G401.6 (cell line): Measurements from ENCODE around the gene OR5B12.
"Not testable (repeated sequence)": the region's sequence is repeated elsewhere in the genome, so short reads cannot be mapped to it uniquely, and the experiment has no call there.

ENCODE experiments used
- FAIRE-seq: peaks from 2 replicates; lab custom pipeline; 2012; peaks lifted over from hg19 to GRCh38; lab: Jason Lieb, UNC

OR5B12 gene

GRCh38 chr11:58442136-58442535 is at the start of gene OR5B12:
OR5B12 (minus strand) TSS chr11:58442236; CDS start chr11:58440151, 2,085 bp downstream.
- FAIRE-seq, result no peak

GRCh38 chr11:58490827-58491226 is 48.8 kb upstream of the OR5B12 start:
- no peak for FAIRE-seq

GRCh38 chr11:58487170-58487569 is 45.1 kb upstream of the OR5B12 start:
- no peak for FAIRE-seq

- FAIRE-seq, result no peak
Measured at GRCh38 chr11:58485961-58486360, 43.9 kb upstream of the OR5B12 start.

- no peak for FAIRE-seq
Measured at GRCh38 chr11:58471892-58472291, 29.9 kb upstream of the OR5B12 start.

GRCh38 chr11:58466293-58466692 is 24.3 kb upstream of the OR5B12 start:
- FAIRE-seq, result no peak

- no peak for FAIRE-seq
Measured at GRCh38 chr11:58465690-58466089, 23.7 kb upstream of the OR5B12 start.

GRCh38 chr11:58451585-58451984 is 9.5 kb upstream of the OR5B12 start:
- no peak for FAIRE-seq

GRCh38 chr11:58446294-58446693 is 4.3 kb upstream of the OR5B12 start:
- FAIRE-seq, result no peak

GRCh38 chr11:58444300-58444699 is 2.3 kb upstream of the OR5B12 start:
- FAIRE-seq, result no peak

- FAIRE-seq, result no peak
Measured at GRCh38 chr11:58438486-58438885, 3.5 kb downstream of the OR5B12 start.

GRCh38 chr11:58434217-58434616 is 7.8 kb downstream of the OR5B12 start:
- FAIRE-seq, result no peak

GRCh38 chr11:58433638-58434203 is 8.3 kb downstream of the OR5B12 start:
- no peak for FAIRE-seq

GRCh38 chr11:58429273-58429672 is 12.8 kb downstream of the OR5B12 start:
- no peak for FAIRE-seq

- no peak for FAIRE-seq
Measured at GRCh38 chr11:58428021-58428420, 14.0 kb downstream of the OR5B12 start, which contains the start of gene OR5B2. OR5B2 (minus strand) TSS chr11:58428121; CDS start chr11:58423261, 4,860 bp downstream.

- FAIRE-seq, result no peak
Measured at GRCh38 chr11:58406774-58407173, 35.3 kb downstream of the OR5B12 start, which contains the start of gene OR5B3. OR5B3 (minus strand) TSS chr11:58406874; CDS start chr11:58403409, 3,465 bp downstream.

GRCh38 chr11:58399622-58400021 is 42.4 kb downstream of the OR5B12 start:
- not testable (repeated sequence) for FAIRE-seq

GRCh38 chr11:58395581-58395980 is 46.5 kb downstream of the OR5B12 start:
- FAIRE-seq, result no peak

- FAIRE-seq, result no peak
Measured at GRCh38 chr11:58394195-58394594, 47.8 kb downstream of the OR5B12 start.

- no peak for FAIRE-seq
Measured at GRCh38 chr11:58392746-58393145, 49.3 kb downstream of the OR5B12 start.

- no peak for FAIRE-seq
Measured at GRCh38 chr11:58391879-58392278, 50.2 kb downstream of the OR5B12 start.

GRCh38 chr11:58390551-58391063 is 51.4 kb downstream of the OR5B12 start:
- no peak for FAIRE-seq
